Stimulated activated CD8-positive, alpha-beta memory T cell treated with anti-CD3 and anti-CD28 coated beads, Interleukin-4, amount 100 ng/mL, for 24 hours (primary cell): ENCODE results near the gene PRR19.

Source experiments
- DNase-seq: peaks from one replicate; pipeline ENCODE4 v3.0.0-alpha.2; 2020; ENCODE audit warnings: low read depth

PRR19 gene

DNA sequence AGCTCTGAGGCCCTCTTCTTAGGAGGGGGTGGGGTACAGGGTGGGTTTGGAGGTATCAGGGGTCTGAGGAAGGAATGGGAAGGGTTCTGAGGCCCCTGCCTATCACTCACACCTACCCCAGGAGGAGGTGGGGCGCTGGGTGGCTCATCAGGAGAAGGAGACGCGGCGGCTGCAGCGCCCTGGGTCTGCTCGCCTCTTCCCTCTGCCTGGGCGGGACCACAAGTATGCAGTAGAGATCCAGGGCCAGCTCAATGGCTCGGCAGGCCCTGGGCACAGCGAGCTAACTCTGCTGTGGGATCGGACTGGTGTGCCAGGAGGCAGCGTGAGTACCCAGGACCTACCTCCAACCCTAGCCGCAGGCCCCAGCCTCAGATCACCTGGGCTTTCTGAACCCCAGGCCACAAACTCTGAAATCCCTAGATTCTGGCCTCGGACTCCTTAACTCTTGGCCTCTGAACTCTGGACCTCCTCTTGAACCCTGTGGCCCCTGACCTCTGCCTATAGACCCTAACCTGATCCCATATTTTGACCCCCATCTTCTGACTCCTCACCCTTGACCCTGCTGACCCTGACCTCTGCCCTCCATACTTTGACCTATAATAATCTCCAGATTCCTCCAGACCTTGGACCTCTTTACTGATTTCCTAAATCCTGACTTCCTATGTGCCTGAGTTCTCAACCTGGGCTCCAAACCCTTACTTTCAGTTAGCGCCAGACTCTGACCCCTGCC lies 47.6 kb downstream of the PRR19 start:
- no peak for DNase-seq

DNA sequence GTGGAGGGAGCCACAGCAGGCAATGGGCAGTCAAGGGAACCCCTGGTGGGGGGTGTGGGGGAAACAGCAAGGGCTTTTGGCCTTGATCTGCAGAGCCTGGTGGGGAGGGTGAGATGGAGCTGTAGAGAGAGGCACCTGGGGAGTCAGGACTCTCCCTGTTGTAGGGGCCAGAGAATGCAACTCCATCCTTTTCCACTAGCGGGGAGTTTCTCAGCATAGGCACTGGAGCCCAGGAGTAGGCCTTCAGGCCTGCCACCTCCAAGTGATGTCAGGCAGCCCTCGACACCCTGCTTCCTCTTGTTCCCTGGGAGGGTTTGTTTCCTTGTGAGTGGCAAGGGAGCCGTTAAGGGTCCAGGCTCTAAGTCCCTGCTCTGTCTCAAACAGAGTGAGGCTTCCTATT lies 48.5 kb downstream of the PRR19 start:
- DNase-seq = no peak

DNA sequence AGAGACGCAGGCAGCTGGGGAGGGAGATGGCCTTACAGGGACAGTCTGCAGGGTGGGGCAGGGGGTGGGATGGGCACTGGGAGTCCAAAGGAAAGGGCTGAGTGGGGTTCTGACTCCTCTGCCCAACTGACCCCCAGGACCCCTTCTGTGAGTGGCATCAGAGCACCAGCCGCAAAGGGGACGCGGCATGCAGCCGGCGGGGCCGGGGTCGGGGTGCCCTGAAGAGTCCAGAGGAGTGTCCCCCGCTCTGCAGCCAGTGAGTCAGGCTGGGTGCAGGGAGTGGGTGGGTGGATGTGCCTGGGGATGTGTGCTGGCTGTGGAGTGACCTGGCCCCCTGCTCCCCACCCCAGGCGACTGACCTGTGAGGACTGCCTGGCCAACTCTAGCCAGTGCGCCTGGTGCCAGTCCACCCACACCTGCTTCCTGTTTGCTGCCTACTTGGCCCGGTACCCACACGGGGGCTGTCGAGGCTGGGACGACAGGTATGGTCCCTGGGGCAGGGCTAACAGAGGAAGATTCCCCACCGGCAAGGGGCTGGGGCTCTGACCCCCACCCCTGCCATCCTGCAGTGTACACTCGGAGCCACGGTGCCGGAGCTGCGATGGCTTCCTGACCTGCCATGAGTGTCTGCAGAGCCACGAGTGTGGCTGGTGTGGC lies 49.3 kb downstream of the PRR19 start:
- DNase-seq = no peak

DNA sequence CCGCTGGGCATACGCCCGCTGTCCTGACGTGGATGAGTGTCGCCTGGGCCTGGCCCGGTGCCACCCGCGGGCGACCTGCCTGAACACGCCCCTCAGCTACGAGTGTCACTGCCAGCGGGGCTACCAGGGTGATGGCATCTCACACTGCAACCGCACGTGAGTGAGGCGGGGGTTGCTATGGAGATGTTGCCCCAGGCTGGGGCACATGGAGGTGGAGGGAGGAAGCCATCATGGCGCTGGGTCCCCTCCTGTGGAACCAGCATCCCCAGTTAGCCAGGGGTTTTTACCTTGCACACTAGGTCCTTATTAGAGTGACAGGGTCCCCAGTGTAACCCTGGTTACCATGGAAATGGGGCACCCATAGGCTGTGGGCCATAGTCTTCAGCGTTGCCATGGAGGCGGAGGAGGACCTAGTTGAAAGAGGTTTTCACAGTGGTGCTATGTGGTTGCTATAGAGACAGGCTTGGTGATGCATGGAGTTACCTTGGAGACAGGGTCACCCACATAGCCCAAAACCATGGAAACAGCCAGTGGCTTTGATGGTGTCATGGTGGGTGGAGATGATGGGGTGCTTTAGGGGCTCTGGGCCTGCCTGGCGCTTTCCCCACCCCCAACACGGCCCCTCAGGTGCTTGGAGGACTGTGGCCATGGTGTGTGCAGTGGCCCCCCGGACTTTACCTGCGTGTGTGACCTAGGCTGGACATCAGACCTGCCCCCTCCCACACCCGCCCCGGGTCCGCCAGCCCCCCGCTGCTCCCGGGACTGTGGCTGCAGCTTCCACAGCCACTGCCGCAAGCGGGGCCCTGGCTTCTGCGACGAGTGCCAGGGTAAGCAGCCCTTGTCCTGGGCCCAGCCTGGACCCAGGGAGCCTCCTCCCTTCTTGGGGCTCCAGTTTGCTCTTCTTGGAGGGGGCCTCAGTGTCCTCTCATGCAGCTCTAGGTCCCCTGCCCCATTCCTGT lies 50.6 kb downstream of the PRR19 start:
- DNase-seq = no peak

DNA sequence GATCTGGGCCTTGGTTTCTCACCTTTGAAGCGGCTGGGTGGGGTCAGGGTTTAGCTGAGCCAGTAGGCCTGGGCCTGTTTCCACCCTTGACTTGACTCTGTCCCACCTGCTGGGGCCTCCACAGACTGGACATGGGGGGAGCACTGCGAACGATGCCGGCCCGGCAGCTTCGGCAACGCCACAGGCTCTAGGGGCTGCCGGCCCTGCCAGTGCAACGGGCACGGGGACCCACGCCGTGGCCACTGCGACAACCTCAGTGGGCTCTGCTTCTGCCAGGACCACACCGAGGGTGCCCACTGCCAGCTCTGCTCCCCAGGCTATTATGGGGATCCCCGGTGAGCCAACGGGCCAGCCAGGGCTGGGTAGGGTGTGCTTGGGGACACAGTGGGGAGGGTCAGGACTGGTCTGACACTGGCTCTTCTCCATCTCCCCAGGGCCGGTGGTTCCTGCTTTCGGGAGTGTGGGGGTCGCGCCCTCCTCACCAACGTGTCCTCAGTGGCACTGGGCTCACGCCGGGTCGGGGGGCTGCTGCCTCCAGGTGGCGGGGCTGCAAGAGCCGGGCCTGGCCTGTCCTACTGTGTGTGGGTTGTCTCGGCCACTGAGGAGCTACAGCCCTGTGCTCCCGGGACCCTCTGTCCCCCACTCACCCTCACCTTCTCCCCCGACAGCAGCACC lies 51.5 kb downstream of the PRR19 start:
- no peak for DNase-seq

DNA sequence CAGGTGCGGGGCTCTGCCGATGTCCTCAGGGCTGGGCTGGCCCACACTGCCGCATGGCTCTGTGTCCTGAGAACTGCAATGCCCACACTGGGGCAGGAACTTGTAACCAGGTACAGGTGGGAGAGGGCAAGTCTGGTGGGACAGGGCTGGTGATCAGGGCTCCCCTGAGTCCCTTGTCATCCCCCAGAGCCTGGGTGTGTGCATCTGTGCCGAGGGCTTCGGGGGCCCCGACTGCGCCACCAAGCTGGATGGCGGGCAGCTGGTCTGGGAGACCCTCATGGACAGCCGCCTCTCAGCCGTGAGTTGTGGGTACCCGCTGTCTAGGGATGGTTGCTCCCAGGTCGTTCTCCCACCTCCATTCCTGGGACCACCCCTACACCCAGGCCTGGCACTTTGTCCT lies 54.0 kb downstream of the PRR19 start:
- no peak for DNase-seq

DNA sequence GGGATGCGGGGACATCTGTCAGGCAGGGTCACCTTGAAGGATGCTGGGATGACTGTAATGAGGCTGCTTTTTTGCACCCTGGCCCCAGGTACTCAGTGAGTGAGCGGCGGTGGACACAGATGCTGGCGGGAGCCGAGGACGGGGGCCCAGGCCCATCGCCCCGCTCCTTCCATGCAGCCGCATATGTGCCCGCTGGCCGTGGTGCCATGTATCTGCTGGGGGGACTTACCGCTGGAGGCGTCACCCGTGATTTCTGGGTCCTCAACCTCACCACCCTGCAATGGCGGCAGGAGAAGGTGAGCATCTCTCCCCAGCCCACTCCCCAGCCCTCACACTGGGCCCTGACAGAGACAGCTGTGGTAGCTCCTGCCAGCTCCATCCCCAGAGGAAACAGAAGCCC lies 54.8 kb downstream of the PRR19 start:
- DNase-seq = no peak

DNA sequence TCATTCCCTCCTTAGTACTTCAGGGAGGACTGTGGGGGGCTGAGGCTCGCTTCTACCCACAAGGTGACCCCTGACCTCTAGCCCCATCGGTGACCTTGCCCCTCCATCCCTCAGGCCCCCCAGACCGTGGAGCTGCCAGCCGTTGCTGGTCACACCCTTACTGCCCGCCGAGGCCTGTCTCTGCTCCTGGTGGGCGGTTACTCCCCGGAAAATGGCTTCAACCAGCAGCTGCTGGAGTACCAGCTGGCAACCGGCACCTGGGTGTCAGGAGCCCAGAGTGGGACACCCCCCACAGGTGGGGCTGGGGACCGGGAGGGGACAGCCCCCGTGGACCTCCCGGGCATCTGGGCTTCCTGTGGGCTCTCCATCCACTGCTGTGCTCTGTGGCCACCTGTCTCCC lies 55.4 kb downstream of the PRR19 start:
- DNase-seq = no peak
